ENCODE results near the gene CDHR2. TPM values are rescaled to one million over a fixed set of nuclear protein-coding genes. Genes with fewer than 3 reads are reported as not detected.
"Not testable (repeated sequence)": the region's sequence is repeated elsewhere in the genome, so short reads cannot be mapped to it uniquely, and the experiment has no call there.

CDHR2 gene
- total RNA-seq, 1 donor from 2014 or later: under 0.01 TPM

DNA sequence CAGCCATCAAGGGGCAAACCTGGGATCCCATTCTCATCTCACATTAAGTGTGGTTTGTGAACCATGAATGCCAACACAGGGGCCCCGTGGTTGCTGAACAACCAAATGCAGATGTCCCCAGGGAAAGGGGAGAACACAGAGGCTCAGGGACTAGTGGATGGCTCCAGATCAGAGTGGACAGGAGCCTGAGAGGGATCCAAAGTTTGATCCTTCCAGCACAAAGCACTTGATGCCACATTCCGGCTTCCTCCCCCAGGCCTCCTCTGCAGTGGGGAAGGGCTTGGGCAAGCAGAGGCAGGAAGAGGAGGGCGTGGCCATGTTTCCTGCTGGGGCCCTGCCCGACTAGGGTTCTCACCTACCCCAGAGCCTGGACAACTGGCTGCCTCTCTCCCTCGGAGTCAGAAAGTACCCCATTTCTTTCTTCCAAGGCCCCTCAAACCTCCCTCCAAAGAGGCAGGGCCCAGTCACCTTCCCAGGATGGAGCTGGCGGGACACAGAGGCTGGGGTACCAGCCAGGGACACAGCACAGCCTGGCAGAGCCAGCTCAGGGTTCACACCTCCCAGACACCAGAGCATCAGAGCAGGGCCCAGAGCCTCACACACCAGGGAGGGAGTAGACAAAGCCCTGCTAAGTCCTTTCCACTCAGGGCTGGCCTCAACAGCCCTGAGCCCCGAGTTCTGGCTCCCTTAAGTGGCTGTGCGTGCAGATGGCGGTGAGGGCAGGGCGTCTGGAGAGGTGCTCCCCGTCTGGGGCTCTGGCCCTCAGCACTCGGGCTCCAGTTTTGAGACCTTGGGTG is 7.6 kb upstream of the CDHR2 start:
- DNase-seq (ENCODE audit: low read depth in 2 of 2): peak in 1 of 2 donors; percentile 65

DNA sequence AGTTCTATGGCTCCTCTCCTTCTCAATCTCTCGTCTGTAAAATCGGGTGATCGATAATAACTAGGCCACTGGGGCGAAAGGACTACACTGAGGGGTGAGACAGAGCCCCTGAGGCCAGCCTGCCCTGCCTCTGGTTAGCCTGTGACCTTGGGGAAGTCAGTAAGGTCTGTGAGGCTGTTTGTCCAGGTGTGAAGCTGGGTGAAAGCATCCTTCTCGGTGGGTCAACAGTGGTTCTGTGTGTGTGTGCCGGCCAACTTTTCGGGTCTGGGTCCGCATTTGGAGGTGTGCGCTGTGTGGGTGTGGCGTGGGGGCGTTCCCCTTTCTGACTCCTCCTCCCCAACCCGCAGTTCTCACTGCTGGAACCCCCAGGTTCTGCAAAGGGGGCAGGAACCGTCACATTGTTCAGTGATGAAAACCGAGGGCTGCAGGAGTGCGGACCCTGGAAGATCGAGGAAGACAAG is 7.0 kb upstream of the CDHR2 start:
- no peak for DNase-seq (ENCODE audit: low read depth in 2 of 2)

DNA sequence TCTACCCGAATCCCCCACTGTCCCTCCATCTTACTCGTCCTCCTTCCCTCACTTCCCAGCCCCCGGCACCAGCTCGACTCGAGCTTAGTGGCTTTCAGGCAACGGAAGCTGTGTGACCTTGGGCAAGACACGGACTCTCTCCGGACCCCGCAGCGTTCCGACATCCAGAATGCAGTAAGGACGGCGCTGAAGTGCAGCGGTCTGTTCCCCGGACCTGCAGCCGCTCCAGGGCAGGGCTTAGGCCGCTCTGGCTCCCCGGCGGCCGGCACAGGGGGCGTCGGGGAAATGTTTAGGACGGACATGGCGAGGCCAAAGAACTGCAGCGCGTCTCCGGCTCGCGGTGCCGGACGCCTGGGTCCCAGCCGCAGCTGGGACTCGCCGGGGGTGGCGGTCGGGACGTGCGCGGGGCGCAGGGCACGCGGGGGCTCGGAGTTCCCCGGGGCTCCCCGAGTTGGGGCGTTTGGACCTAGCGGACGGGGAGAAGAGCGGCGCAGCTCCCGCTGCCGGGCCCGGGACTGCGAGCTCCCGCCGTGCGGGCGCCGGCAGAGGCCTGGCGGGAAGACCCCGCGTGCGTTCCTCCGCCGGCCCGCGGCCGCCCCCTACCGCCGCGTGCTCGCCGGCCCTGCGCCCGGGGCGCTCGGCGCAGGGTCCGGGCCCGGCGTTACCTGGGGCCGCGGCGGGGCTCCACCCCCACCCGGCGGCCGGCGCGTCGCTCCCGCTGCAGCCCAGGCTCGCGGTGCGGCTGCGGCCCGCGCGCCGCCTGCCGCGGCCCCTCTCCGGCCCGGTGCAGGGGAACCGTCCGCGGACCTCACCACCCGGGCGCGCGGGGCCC is 6.3 kb upstream of the CDHR2 start:
- peak in 1 of 2 donors; percentile 58 for DNase-seq (ENCODE audit: low read depth in 2 of 2)

DNA sequence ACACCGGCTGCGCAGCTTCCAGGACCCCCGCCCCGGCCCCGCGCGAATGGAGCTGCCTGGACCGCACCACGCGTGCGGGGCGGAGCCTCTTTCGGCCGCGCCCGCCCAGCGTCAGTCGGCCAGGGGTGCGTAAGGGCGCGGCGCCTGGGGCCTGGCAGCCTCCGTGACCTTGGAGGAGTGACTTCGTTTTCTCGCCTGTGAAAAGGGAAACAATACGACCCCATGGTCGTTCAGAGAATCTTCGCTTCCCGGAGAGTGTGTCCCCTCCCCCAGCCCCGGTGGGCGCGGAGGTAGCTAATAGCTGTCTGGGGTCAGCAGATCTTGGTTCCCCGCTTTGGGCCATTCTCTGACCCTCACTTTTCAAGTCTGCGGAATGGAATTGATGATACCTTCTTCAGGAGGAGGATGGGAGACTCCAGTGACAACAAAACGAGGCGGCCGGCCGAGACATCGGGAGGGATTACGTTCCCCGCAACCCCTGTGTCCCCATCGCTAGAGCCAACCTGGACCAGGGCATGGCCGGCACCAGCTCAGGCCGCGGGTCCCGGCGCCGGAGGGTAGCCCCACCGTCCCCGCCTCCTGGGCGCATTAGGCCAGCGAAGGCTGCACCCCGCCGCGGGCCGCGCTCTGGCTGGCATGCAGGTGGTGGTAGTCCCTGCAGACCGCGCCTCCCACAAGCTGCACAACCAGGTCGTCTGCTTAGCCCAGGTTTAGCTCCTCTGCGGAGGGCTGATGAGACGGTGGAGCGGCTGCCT is 5.5 kb upstream of the CDHR2 start:
- peak in 1 of 2 donors; percentile 50 for DNase-seq (ENCODE audit: low read depth in 2 of 2)

DNA sequence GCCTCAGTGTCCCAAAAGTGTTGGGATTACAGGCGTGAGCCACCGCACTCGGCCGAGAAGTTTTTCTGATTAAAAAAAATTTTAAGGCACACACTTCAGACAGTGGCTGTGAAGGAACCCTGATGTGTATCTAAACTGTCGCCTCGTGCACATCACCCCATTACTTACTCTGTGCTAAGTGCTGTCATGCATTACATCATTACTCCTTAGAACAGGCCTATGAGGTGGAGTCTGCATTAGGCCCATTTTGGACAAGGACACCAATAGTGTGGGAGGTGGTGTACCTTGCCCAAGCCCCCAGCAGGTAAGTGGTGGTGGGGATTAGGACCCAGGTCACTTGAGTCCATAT is 3.8 kb upstream of the CDHR2 start:
- DNase-seq (ENCODE audit: low read depth in 2 of 2): no peak

DNA sequence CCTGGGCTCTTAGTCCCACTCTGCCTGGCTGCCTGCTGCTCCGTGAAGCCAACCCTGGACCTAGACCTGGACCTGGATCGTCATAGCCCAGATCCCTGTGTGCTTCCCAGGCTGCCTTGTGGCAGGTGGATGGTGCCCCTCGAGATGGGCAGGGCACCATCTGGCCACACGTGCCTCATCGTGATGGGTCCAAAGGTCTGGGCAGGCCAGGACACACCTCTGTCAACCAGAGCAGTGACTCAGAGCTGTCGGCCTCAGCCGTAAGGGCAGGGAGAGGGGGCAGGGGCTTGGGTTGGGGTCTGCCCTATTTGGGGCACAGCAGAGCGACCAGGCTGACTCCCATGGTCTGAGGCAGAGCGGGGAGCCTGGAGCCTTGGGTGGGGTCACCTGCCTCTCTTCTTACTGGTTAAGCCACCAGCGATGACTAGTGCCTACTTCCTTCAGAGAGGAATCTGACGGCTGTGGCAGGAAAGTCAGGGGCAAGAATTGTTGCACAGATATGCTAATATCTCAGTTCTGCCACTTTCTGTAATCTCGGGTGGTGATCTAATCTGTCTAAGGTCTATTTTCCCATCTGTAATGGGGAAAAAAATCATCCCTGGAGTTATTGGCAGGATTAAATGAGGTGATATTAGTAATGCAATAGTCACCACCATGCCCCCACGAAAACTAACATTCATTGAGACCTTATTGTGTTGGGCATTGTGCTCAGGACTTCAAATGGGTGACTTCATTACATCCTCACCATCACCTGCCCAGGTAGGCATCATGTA is 3.2 kb upstream of the CDHR2 start:
- no peak for DNase-seq (ENCODE audit: low read depth in 2 of 2)

DNA sequence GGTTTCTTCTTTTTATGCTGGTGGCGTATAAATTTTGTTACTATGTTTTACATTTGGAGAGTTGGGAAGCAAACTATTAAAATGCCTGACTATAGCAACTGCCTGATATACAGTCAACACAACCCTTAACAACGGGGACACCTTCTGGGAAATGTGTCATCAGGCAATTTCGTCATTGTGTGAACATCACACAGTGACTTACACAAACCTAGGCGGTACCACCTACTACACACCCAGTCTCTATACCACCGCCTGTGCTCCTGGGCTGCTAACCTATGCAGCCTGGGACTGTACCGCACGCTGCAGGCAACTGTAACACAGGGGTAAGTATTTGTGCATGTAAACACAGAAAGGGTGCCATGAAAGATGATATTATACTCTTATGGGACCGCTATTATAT is 1.3 kb upstream of the CDHR2 start:
- peak in 1 of 2 donors; percentile 29 for DNase-seq (ENCODE audit: low read depth in 2 of 2)

DNA sequence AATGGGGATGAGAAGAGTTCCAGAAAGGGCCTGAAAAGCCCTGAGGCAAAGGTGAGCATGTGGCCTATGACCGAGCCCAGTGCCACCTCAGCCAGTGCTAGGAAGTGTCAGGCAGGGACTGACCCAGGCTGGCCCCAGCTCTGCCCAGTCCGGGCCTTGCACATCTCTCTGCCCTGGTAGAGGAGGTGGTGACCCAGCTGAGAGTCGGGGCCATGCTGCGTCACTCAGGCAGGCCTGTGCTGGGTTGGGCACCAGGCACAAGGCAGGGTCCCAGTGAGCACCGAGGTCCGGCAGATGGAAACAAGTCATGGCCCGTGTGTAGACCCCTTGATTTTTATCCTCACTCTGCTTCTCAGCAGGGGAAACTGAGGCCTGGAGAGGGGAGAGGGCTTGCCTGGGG is 729 bp downstream of the CDHR2 start:
- no peak for DNase-seq (ENCODE audit: low read depth in 2 of 2)

DNA sequence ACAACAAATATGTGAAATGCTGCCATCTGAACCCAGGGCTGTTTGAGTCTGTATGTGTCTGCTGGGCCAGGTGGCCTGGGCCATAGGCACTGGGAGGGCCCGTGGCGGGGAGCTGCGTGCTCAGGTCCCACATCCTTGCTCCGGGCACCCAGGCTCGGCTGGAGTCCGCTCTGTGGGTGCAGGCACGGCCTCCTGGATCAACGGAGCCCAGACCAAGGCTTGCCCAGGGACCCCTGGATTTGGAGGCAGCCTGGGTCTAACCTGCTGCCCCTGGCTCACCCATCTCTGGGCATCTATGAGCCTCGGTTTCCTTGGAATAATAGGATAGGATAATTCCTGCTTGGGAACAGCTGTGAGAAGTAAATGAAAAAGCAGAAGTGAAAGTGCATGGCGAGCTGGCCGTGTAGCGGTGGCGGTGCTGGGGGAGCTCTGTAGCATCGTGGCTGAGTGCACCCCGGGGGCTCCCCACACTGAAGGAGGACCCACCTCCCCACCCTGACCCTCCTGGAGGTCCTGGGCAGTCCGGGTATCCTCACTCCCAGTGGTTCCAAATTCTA is 1.2 kb downstream of the CDHR2 start:
- no peak for DNase-seq (ENCODE audit: low read depth in 2 of 2)

DNA sequence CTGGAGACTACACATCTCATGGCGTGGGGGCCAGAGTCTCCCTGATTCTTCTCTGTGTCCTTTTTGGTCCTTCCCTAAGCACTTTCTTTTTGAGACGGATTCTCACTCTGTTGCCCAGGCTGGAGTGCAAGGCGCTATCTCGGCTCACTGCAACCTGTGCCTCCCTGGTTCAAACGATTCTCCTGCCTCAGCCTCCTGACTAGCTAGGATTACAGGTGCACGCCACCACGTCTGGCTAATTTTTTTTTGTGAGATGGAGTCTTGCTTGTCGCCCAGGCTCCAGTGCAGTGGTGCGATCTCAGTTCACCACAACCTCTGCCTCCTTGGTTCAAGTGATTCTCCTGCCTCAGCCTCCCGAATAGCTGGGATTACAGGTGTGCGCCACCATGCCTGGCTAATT is 1.8 kb downstream of the CDHR2 start:
- not testable (repeated sequence) for DNase-seq (ENCODE audit: low read depth in 2 of 2)

DNA sequence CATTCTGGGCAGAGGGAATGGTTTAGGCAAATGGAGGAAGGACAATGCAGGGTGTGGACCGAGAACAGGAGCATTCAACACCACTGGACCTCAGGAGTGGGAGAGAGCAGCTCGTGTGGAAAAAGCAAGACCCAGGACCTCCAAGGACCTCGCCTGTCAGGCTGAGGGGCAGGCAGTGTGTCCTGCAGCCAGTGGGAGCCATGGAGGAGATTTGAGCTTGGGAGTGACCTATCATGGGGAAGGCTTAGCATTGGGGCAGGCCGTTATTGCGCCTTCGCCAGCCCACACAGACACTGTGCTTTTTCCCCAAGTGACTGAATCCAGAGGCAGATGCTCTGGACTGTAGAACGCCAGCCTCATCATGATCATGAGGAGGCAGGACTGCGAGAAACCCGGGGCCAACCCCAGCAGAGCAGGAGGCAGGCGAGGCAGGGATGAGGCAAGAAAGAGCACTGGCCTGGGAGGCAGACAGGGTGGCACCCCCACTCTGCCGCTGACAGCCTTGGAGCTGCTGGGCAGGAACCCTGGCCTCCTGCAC is 3.3 kb downstream of the CDHR2 start:
- no peak for DNase-seq (ENCODE audit: low read depth in 2 of 2)

DNA sequence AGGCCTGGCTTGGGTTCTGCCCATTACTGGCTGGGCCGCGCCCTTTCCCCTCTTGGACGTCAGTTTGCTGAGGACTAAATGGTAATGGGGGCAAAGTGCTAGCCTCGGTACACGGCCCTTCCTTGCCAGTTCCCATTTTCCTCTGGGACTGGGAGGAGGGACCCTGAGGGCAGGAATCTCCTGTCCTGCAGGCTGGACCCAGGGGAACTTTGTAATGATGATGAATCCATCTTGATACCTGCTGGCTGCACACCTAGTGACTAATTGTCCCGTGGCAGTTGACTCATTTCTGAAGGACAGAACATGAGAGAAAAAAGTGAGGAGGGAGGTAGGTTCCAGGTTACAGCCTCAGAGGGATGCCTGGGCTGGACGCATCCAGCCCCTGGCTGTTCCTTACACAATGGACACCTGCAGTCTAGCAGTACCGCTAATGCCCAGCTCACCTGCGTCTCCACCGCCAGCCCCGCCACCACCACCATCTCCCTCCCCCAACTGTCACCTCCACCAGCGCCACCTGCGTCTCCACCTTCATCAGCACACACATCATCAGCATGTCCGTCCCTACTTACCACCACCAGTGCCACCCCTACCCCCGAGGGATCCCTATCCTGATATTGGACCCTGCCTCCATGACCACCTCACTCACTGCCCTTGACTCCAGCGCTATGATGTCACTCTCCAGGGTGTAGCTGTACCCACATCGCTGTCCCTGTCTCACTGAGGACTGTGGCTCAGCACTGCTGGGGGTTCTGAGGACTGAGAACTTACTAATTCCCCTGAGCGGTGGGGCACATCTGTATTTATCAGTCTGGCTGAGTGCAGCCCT is 4.3 kb downstream of the CDHR2 start:
- no peak for DNase-seq (ENCODE audit: low read depth in 2 of 2)

DNA sequence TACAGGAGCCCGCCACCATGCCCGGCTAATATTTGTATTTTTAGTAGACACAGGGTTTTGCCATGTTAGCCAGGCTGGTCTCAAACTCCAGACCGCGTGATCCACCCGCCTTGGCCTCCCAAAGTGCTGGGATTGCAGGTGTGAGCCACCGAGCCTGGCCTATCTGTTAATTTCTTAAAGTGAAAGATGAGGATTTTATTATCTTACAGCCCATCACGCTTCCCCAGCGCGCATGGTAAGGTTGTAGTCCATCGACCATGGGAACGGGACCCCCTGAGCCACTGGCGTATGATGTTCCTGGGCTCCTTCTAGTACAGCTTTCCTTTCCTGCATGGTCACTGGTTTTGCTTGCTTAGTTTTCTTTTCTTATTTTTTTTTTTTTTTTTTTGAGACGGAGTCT is 8.7 kb downstream of the CDHR2 start:
- DNase-seq (ENCODE audit: low read depth in 2 of 2): no peak

DNA sequence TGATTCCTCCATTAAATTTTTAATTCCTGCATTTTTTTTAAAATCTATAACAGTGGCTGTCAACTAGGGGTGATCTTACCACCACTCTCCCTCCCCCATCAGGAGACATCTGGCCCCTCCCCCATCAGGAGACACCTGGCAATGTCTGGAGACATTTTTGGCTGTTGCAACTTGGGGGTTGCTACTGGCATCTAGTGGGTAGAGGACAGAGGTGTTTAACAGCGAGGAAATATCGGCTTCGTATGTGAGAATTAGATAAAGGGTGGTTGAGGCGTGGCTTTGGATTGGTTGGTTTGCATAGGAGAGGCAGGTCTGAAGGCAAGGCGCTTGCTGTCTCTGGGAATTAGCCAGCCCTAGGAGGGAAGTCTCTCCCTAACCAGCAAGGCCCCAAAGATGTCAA is 10.5 kb downstream of the CDHR2 start:
- no peak for DNase-seq (ENCODE audit: low read depth in 2 of 2)

DNA sequence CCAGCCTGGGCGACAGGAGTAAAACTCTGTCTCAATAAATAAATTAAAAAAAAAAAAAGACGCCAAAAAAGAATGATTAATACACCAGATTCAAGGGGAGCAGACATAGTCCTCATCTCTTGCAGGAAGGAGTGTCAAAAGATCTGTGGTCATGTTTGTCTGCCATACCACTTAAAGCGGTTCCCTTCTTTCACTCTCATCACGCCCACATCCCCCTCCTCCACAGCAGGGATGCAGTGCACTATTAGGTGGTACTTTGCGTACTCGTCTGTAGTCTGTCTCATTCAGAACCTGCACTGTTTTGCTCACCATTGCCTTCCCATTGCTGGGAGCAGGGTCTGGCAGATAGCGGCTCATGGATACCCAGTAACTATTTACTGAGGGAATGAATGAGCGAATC is 11.2 kb downstream of the CDHR2 start:
- DNase-seq (ENCODE audit: low read depth in 2 of 2): no peak

DNA sequence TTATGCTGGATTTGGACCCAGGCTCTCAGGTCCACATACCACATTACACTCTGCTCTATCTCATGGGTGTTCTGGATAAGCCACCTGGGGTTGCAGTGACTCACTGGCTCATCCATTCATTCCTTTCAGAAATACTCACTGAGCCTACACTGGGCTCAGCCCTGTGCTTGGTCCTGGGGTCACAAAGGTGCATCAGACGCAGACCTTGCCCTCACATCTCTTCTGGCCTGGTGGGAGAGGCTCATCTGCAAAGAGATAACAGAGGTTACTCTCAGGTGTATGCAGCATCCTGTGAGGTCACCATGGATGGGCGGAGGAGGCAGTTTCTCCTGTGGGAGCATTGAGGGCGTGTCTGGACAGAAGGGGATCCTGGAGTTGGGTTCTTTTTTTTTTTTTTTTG is 12.1 kb downstream of the CDHR2 start:
- DNase-seq (ENCODE audit: low read depth in 2 of 2): no peak

DNA sequence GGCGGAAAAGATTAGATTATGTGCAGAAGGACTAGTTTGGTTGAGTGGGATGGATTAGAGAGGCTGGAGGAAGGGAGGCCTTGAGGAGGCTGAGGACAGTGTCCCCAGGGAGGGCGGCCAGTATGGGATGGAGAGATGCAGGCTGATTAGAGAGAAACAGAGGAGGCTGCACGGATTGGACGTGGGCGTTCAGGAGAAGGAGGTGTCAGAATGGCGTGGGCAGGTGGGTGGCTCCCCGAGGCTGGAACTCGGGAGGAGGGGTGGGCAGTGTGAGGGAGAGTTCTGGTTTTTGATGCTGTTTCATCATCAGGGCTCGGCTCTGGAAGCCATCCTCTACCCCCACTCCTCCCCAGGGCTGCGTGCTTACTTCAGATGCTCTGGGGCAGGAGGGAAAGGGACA is 13.0 kb downstream of the CDHR2 start:
- DNase-seq (ENCODE audit: low read depth in 2 of 2): no peak

DNA sequence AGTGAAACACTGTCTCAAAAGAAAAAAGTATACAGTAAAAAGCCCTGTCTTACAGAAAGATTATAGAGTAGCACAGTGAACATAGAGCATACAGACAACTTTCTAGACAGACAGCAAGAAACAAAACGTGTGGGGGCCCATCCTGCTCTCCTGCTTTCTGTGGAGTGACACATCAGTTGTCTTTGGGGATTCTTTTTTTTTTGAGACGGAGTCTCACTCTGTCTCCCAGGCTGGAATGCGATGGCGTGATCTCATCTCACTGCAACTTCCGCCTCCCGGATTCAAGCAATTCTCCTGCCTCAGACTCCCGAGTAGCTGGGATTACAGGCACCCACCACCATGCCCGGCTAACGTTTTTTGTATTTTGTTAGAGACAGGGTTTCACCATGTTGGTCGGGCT is 14.9 kb downstream of the CDHR2 start:
- DNase-seq (ENCODE audit: low read depth in 2 of 2): no peak

DNA sequence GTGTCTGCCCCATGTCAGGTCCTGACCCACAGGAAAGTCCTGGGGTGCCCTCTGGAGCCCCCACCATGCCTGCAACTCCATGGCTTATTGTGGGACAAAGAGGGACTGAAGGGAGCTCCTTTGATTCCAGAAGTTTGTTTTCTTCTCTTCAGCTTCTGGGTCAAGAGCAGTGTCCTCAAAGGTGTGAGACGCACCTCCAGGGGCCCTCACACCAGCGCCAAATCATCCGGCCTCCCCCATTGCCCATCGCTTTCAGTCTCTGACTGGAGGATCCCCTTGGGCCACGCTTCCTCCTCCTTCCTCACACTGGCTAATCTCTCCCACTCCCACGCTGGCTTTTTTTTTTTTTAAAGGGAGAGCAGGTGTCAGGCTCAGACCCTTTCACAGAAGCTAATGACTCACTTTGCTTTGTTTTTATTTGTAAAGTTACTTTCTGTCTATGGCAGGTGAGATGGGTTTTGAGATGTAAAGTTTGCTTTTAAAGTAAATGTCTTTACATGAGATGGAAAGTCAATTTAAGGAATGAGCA is 16.7 kb downstream of the CDHR2 start:
- DNase-seq (ENCODE audit: low read depth in 2 of 2): no peak

DNA sequence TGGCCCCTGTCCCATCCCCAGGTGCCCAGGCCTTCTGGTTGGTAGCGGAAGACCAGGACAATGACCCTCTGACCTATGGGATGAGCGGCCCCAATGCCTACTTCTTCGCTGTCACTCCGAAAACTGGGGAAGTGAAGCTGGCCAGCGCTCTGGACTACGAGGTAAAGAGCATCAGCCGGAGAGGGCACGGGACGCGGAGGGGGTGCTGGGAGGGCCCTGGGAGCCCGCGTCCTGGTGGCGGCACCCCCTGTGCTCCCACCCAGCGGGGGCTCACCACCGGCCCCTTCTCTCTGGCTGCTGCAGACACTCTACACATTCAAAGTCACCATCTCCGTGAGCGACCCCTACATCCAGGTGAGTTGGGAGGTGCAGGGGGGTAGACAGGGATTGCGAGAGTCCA is 19.5 kb downstream of the CDHR2 start:
- DNase-seq (ENCODE audit: low read depth in 2 of 2): no peak

Data from dermis microvascular lymphatic vessel endothelial cell (primary cell).